ENCODE data around the gene KLHL33.
"Not testable (repeated sequence)": the region's sequence is repeated elsewhere in the genome, so short reads cannot be mapped to it uniquely, and the experiment has no call there.

KLHL33 gene

GRCh38 chr14:20446889-20447288 is 10.9 kb upstream of the KLHL33 start:
- Histone ChIP-seq H3K36me3 (ENCODE audit: control insufficient read depth in 1 of 2, insufficient read depth in 2 of 2, low read depth in 1 of 2, low read length in 2 of 2) (peaks cover 36 to 74% of the 10 kb centered on the region in 2 experiments), H3K4me3 (ENCODE audit: insufficient read depth in 1 of 2, low read depth in 1 of 2, low read length in 2 of 2) (no peak overlapping the region), H3K27me3 (ENCODE audit: control insufficient read depth in 1 of 2, insufficient read depth in 1 of 2, low read length in 2 of 2) (no peaks in the 10 kb centered on the region), H2BK12ac (ENCODE audit: low read length in 2 of 2) (no peak overlapping the region), H3K4me2 (ENCODE audit: low read length, poor library complexity, severe bottlenecking) (no peak overlapping the region), H4K91ac (ENCODE audit: low read length) (no peak overlapping the region), H2AK5ac (ENCODE audit: low read length, severe bottlenecking) (no peak overlapping the region), H2BK120ac (ENCODE audit: low read depth, low read length) (no peak overlapping the region), H3K9me3 (ENCODE audit: control insufficient read depth, low read length) (no peaks in the 10 kb centered on the region), H3K4me1 (ENCODE audit: control insufficient read depth, insufficient read depth, low read depth, low read length) (no peaks in the 10 kb centered on the region), H3K14ac (ENCODE audit: low read length in 2 of 2) (no peak overlapping the region), H3K18ac (ENCODE audit: low read depth in 1 of 2, low read length in 2 of 2) (no peak overlapping the region), H4K8ac (ENCODE audit: low read length) (no peak overlapping the region), H3K23ac (ENCODE audit: low read length in 2 of 2) (no peak overlapping the region), H2BK15ac (ENCODE audit: low read depth, poor library complexity, severe bottlenecking) (no peak overlapping the region), H2BK5ac (ENCODE audit: low read depth, low read length, poor library complexity, severe bottlenecking) (no peak overlapping the region), H3K27ac (ENCODE audit: low read length, poor library complexity, severe bottlenecking) (no peak overlapping the region), H3K4ac (ENCODE audit: low read depth in 1 of 2, low read length in 2 of 2) (no peak overlapping the region), H2AFZ (ENCODE audit: low read depth, low read length) (no peak overlapping the region), H3K9ac (ENCODE audit: low read length) (no peak overlapping the region), H3K79me1 (replicated peaks; ENCODE audit: low read length, poor library complexity, severe bottlenecking) (peaks cover 9% of the 10 kb centered on the region)
- no peak for DNase-seq
- 97% methylated on average over 5 of the region's 5 CpGs for WGBS

GRCh38 chr14:20443650-20444049 is 7.7 kb upstream of the KLHL33 start:
- not testable (repeated sequence) for H3K9me3 ChIP-seq (ENCODE audit: control insufficient read depth, low read length); H3K18ac ChIP-seq (ENCODE audit: low read depth in 1 of 2, low read length in 2 of 2); H4K8ac ChIP-seq (ENCODE audit: low read length); H3K27me3 ChIP-seq (ENCODE audit: control insufficient read depth in 1 of 2, insufficient read depth in 1 of 2, low read length in 2 of 2); H3K4me2 ChIP-seq (ENCODE audit: low read length, poor library complexity, severe bottlenecking); H3K9ac ChIP-seq (ENCODE audit: low read length); H3K23ac ChIP-seq (ENCODE audit: low read length in 2 of 2); H4K91ac ChIP-seq (ENCODE audit: low read length); DNase-seq; H3K14ac ChIP-seq (ENCODE audit: low read length in 2 of 2); H2BK120ac ChIP-seq (ENCODE audit: low read depth, low read length); H2AFZ ChIP-seq (ENCODE audit: low read depth, low read length); H2BK12ac ChIP-seq (ENCODE audit: low read length in 2 of 2); H3K27ac ChIP-seq (ENCODE audit: low read length, poor library complexity, severe bottlenecking); H2AK5ac ChIP-seq (ENCODE audit: low read length, severe bottlenecking); H3K4me3 ChIP-seq (ENCODE audit: insufficient read depth in 1 of 2, low read depth in 1 of 2, low read length in 2 of 2); H2BK5ac ChIP-seq (ENCODE audit: low read depth, low read length, poor library complexity, severe bottlenecking); H3K79me1 ChIP-seq (replicated peaks; ENCODE audit: low read length, poor library complexity, severe bottlenecking); H2BK15ac ChIP-seq (ENCODE audit: low read depth, poor library complexity, severe bottlenecking); H3K4ac ChIP-seq (ENCODE audit: low read depth in 1 of 2, low read length in 2 of 2); H3K4me1 ChIP-seq (ENCODE audit: control insufficient read depth, insufficient read depth, low read depth, low read length)
- peaks cover 24 to 44% of the 10 kb centered on the region in 2 experiments for H3K36me3 ChIP-seq (ENCODE audit: control insufficient read depth in 1 of 2, insufficient read depth in 2 of 2, low read depth in 1 of 2, low read length in 2 of 2)
- 100% methylated on average over 1 of the region's 4 CpGs for WGBS

GRCh38 chr14:20441461-20441860 is 5.5 kb upstream of the KLHL33 start:
- WGBS, result 100% methylated on average over 2 of the region's 2 CpGs
- Histone ChIP-seq H4K91ac (ENCODE audit: low read length) (no peak overlapping the region), H3K4me3 (ENCODE audit: insufficient read depth in 1 of 2, low read depth in 1 of 2, low read length in 2 of 2) (no peak overlapping the region), H2AK5ac (ENCODE audit: low read length, severe bottlenecking) (no peak overlapping the region), H3K27ac (ENCODE audit: low read length, poor library complexity, severe bottlenecking) (no peak overlapping the region), H2BK120ac (ENCODE audit: low read depth, low read length) (no peak overlapping the region), H3K18ac (ENCODE audit: low read depth in 1 of 2, low read length in 2 of 2) (no peak overlapping the region), H3K27me3 (ENCODE audit: control insufficient read depth in 1 of 2, insufficient read depth in 1 of 2, low read length in 2 of 2) (peaks cover 0 to 4% of the 10 kb centered on the region in 2 experiments), H2BK15ac (ENCODE audit: low read depth, poor library complexity, severe bottlenecking) (no peak overlapping the region), H3K9ac (ENCODE audit: low read length) (no peak overlapping the region), H2BK5ac (ENCODE audit: low read depth, low read length, poor library complexity, severe bottlenecking) (no peak overlapping the region), H3K23ac (ENCODE audit: low read length in 2 of 2) (no peak overlapping the region), H2BK12ac (ENCODE audit: low read length in 2 of 2) (no peak overlapping the region), H3K36me3 (ENCODE audit: control insufficient read depth in 1 of 2, insufficient read depth in 2 of 2, low read depth in 1 of 2, low read length in 2 of 2) (peaks cover 7 to 22% of the 10 kb centered on the region in 2 experiments), H3K9me3 (ENCODE audit: control insufficient read depth, low read length) (no peaks in the 10 kb centered on the region), H4K8ac (ENCODE audit: low read length) (no peak overlapping the region), H3K79me1 (replicated peaks; ENCODE audit: low read length, poor library complexity, severe bottlenecking) (no peaks in the 10 kb centered on the region), H3K14ac (ENCODE audit: low read length in 2 of 2) (no peak overlapping the region), H3K4me2 (ENCODE audit: low read length, poor library complexity, severe bottlenecking) (no peak overlapping the region), H2AFZ (ENCODE audit: low read depth, low read length) (no peak overlapping the region), H3K4ac (ENCODE audit: low read depth in 1 of 2, low read length in 2 of 2) (no peak overlapping the region), H3K4me1 (ENCODE audit: control insufficient read depth, insufficient read depth, low read depth, low read length) (no peaks in the 10 kb centered on the region)
- DNase-seq, result no peak

GRCh38 chr14:20440882-20441281 is 4.9 kb upstream of the KLHL33 start:
- H2BK5ac ChIP-seq (ENCODE audit: low read depth, low read length, poor library complexity, severe bottlenecking), result no peak overlapping the region
- H3K4ac ChIP-seq (ENCODE audit: low read depth in 1 of 2, low read length in 2 of 2), result no peak overlapping the region
- H3K4me1 ChIP-seq (ENCODE audit: control insufficient read depth, insufficient read depth, low read depth, low read length), result peaks cover 5% of the 10 kb centered on the region
- no peak overlapping the region for H2BK120ac ChIP-seq (ENCODE audit: low read depth, low read length)
- H3K36me3 ChIP-seq (ENCODE audit: control insufficient read depth in 1 of 2, insufficient read depth in 2 of 2, low read depth in 1 of 2, low read length in 2 of 2), result peaks cover 3 to 16% of the 10 kb centered on the region in 2 experiments
- H2AK5ac ChIP-seq (ENCODE audit: low read length, severe bottlenecking), result no peak overlapping the region
- H3K14ac ChIP-seq (ENCODE audit: low read length in 2 of 2), result no peak overlapping the region
- H3K18ac ChIP-seq (ENCODE audit: low read depth in 1 of 2, low read length in 2 of 2), result no peak overlapping the region
- no peak overlapping the region for H2AFZ ChIP-seq (ENCODE audit: low read depth, low read length)
- no peak overlapping the region for H2BK15ac ChIP-seq (ENCODE audit: low read depth, poor library complexity, severe bottlenecking)
- H4K91ac ChIP-seq (ENCODE audit: low read length), result no peak overlapping the region
- no peak overlapping the region for H3K4me2 ChIP-seq (ENCODE audit: low read length, poor library complexity, severe bottlenecking)
- peaks cover 0 to 6% of the 10 kb centered on the region in 2 experiments for H3K27me3 ChIP-seq (ENCODE audit: control insufficient read depth in 1 of 2, insufficient read depth in 1 of 2, low read length in 2 of 2)
- no peak overlapping the region for H2BK12ac ChIP-seq (ENCODE audit: low read length in 2 of 2)
- H3K79me1 ChIP-seq (replicated peaks; ENCODE audit: low read length, poor library complexity, severe bottlenecking), result no peaks in the 10 kb centered on the region
- H3K23ac ChIP-seq (ENCODE audit: low read length in 2 of 2), result no peak overlapping the region
- 79% methylated on average over 3 of the region's 5 CpGs for WGBS
- no peak for DNase-seq
- H3K9me3 ChIP-seq (ENCODE audit: control insufficient read depth, low read length), result no peaks in the 10 kb centered on the region
- H3K9ac ChIP-seq (ENCODE audit: low read length), result no peak overlapping the region
- no peak overlapping the region for H3K4me3 ChIP-seq (ENCODE audit: insufficient read depth in 1 of 2, low read depth in 1 of 2, low read length in 2 of 2)
- H4K8ac ChIP-seq (ENCODE audit: low read length), result no peak overlapping the region
- H3K27ac ChIP-seq (ENCODE audit: low read length, poor library complexity, severe bottlenecking), result no peak overlapping the region
